GOT3 (cell line): Measurements from ENCODE around the gene WEE2.
A peak's percentile ranks its signal among the peaks of the same experiment; 100 is the strongest.
"Not testable (repeated sequence)": the region's sequence is repeated elsewhere in the genome, so short reads cannot be mapped to it uniquely, and the experiment has no call there.

Source experiments
- DNase-seq: peaks from one replicate; lab custom pipeline; 2025; ENCODE audit warnings: mixed read lengths; lab: John Stamatoyannopoulos, UW

WEE2 gene

DNA sequence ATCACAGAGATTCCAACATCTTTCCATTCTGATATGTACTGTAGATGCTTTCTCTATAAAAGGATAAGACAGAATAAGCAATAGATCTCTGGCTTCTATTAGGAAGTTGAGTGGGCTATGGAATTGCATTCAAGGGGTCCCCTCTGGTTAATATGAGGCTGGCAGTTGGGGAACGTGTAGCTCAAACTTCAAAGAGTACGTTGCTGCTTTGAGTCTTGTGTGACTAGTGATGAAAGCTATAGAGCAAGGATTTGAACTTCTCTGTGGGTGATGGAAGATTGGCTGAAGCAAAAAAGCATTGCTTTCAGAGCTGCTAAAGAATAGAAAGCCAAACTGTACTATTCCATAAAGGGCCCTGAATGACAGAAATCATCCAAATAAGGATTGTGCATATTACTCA lies 6.4 kb downstream of the WEE2 start:
- DNase-seq, result no peak

DNA sequence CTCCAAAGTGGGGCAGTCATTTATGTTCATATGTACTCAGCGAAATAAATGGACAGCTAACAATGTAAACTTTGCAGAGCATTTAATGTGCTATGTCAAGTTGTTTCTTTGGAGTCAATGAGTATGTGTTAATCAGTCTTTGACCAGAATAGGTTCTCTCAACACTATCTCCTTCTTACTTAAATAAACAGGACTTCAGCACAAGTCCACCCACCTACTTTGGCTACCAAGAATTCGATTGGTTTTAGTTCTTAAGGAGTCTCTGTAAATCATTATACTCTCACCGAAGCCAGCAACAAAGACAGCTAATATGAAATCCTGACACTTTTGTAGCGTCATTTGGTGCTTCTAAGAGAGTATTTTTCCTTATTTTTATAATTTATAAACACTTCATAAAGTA lies 6.9 kb downstream of the WEE2 start:
- no peak for DNase-seq

GRCh38 chr7:141715794-141716689 lies 7.9 kb downstream of the WEE2 start:
- no peak for DNase-seq

- DNase-seq, result no peak
These were observed 9.3 kb downstream of the WEE2 start for GRCh38 chr7:141717450-141717849.

DNA sequence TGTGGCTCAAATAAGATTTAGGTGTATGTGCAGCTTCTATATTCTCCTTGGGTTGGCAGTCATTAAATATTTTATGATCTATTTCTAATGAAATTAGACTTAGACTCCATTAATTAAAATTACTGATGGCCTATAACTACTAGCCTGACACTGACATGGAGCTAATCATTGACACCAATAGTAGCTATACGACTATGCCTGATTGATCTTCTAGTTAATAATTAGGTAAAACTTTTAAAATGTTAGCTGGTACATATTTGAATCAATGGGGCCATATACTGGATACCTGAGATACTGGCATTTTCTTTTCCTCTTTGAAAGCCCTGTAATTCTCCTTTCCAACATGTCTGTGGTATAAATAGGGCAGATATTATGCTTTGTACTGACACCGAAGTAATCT lies 14.4 kb downstream of the WEE2 start:
- no peak for DNase-seq

DNA sequence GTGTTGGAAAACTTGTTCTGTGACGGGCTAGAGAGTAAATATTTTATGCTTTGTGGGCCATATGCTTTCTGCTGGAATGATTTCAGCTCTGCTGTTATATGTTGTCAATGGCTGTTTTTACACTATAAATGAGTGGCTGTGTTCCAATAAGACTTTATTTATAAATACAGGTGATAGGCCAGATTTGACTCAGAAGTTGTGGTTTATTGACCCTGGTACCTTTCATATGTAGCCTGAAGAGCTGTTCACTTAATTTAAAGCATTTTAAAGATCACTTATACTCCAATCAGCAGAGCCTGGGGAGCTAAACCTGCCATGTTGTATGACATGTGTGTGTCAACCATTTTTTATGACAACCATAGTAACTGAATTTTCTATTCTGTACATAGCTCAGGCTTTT lies 20.9 kb downstream of the WEE2 start:
- DNase-seq, result no peak

DNA sequence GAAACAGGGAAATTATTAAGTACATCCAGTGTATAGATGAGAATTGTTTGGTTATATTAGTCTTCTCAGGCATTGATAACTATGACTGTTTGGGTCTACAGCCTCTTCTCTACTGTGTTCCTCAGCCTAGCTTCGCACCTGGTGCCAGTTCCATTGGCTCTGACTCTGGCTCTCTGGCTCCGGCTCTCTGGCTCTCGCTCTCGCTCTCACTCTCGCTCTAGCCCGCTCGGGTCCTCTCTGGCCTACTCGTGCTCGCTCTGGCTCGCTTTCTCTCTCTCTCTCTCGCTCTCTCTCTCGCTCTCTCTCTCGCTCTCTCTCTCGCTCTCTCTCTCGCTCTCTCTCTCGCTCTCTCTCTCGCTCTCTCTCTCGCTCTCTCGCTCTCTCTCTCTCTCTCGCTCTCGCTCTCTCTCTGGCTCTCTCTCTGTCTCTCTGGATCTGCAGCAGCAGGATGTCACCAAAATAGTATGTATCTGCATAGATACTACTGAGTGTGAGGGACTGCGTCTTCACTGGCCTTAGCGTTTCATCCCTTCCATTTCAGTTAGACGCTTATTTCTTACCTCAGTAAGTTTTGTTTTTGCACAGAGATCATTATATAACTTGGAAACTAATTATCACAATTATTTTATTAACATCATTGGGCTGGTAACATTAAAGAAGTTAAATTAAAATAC lies 23.5 kb downstream of the WEE2 start:
- DNase-seq, result no peak

DNA sequence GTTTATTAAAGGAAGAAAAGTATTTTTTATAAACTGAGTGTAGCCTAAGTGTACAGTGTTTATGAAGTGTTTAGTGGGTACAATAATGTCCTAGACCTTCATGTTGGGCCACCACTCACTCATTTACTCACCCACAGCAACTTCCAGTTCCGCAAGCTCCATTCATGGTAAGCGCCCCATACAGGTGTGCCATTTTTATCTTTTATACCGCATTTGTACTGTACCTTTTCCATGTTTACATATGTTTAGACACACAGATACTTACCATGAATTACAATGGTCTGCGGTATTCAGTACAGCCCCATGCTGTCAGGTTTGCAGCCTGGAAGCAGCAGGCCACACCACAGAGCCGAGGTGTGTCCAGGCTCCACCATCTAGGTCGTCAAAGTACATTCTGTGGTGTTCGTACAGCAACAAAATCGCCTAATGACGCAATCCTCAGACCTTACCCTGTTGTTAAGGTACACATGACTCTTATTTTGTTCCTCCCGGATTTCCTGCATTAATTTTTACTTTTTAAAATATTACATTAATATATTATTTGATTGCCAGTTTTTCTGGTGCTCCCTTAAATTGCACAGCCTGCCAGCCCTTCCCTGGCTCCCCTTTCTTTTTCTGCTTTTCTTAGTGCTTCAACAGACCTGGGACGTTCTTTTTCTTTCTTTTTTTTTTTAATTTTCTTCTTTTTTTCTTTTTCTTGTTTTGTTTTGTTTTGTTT lies 29.1 kb downstream of the WEE2 start:
- DNase-seq, result no peak

DNA sequence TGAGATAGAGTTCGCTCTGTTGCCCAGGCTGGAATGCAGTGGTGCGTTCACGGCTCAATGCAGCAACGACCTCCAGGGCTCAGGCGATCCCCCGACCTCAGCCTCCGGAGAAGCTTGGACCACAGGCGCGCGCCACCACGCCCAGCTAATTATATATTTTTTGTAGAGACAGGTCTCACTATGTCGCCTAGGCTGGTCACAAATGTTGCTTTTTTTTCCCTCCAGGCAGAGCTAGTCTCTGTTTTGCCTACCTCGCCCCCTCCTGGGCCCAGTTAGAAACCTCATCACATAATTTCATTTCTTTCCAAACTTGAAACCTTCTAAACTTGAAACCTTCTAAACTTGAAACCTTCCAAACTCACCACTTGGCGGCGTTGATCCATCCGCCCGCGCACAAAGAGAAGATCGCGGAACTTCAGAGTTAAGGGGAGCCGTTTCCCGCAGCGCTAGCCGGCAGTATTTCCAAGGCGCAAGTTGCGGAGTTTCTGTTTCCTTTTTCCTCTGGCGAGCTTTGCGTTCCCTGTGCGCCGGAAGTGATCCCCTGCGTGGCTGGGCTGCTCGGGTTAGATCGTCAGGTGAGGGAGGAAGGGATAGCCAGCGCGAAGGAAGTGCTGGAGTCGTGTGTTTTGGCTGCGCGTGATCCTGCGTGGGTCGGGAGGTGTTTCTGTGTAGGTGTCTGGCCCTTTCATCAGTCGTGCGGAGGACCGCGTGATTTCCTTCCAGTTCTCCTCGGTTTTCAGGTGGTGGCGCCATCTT lies 29.9 kb downstream of the WEE2 start, which contains the start of gene SSBP1:
SSBP1 (plus strand) TSS at position 523 of the 756 bp plus-strand sequence. CDS start 809 bp downstream, outside the sequence.
- peak; percentile 76 for DNase-seq

GRCh38 chr7:141738592-141739013 lies 30.4 kb downstream of the WEE2 start:
- DNase-seq, result no peak

GRCh38 chr7:141739250-141739649 lies 31.1 kb downstream of the WEE2 start:
- DNase-seq, result no peak

DNA sequence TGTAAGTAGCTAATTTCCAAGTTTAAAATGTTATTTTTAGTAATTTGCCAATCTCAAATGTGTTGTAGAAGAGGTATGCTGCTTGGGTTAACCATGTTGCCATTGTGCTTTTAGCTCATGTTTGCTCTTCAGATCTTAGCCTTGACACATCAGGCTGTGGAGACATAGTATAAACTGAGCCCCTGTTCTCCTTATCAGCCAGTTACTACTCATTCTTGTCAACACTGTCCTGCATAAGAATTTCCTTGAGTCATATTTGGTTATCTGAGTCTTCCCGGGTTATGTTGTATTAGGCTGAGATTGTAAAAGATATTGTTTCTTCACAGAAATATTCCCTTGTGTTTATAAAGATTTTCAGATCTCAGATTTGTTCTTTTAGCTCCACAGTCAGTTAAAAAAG lies 34.1 kb downstream of the WEE2 start:
- DNase-seq, result no peak

DNA sequence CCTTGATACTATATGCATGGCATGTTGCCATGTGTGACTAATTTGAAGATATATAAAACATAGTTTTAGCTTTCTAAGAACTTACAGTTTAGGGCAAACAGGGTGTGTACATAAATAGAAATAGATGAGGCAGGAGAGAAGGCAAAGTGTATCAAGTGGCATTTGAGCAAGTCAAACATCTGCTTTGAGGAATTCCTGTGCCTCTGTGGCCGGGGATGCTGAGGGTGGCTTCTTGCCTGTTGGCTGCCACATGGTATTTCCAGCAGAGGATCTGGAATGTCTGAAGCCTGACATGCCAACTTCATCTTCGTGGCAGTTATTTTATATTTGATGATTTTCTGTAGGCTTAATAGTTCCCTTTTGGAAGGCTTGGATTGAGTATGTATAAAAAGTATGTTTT lies 36.0 kb downstream of the WEE2 start:
- DNase-seq, result no peak

GRCh38 chr7:141748396-141748795 lies 40.2 kb downstream of the WEE2 start:
- no peak for DNase-seq

- DNase-seq, result not testable (repeated sequence)
These were observed 43.8 kb downstream of the WEE2 start for GRCh38 chr7:141751904-141752303.

DNA sequence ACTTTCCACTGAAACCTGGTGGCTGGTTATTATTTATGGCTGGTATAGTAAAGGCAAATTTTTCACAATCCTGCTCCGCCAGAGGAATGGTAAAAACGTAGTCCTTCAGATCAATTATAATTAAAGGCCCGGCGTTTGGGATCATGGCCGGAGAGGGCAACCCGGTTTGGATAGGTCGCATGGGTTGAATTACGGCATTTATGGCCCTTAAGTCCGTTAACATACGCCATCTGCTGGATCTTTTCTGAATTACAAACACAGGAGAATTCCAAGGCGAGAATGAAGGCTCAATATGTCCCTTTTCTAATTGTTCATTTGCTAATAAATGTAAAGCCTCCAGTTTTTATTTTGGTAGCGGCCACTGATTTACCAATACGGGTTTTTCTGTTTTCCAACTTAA lies 44.5 kb downstream of the WEE2 start:
- no peak for DNase-seq

DNA sequence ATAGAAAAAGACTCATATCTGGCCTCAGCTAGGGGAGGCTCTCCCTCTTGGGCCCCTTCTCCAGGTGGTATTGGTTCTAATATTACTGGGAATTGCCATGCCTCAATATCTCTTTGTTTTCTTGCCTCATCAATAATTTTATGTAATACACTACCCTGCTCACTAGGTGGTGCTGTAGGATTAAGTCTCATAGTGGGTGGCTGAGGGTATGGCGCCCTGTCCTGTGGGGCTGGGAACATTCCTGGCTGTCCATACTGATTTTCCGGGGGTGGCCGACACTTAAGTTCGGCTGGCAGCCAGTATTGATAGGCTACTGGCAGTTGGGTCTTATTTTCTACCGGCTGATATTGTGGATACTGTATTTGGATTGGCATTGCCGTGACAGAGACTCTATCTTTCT lies 46.8 kb downstream of the WEE2 start:
- no peak for DNase-seq

- no peak for DNase-seq
These were observed 55.6 kb downstream of the WEE2 start, which contains the start of gene TAS2R3 for GRCh38 chr7:141763797-141764196. Gene TAS2R3, plus strand, starts transcription at chr7:141764097. Its CDS starts 62 bp downstream, at chr7:141764159.

DNA sequence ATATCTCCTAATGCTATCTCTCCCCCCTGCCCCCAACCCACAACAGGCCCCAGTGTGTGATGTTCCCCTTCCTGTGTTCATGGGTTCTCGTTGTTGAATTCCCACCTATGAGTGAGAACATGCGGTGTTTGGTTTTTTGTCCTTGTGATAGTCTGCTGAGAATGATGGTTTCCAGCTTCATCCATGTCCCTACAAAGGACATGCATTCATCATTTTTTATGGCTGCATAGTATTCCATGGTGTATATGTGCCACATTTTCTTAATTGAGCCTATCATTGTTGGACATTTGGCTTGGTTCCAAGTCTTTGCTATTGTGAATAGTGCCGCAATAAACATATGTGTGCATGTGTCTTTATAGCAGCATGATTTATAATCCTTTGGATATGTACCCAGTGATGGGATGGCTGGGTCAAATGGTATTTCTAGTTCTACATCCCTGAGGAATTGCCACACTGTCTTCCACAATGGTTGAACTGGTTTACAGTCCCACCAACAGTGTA lies 62.0 kb downstream of the WEE2 start:
- not testable (repeated sequence) for DNase-seq

GRCh38 chr7:141776374-141776773 lies 68.2 kb downstream of the WEE2 start, which contains the start of gene TAS2R4:
Gene TAS2R4, plus strand, starts transcription at chr7:141776674. Its CDS starts 1,815 bp downstream, at chr7:141778489.
- no peak for DNase-seq
